Prostate gland (tissue), 2 donors: Measurements from ENCODE around the gene XBP1. TPM values are rescaled to one million over a fixed set of nuclear protein-coding genes. Genes with fewer than 3 reads are reported as not detected.
"Not testable (repeated sequence)": the region's sequence is repeated elsewhere in the genome, so short reads cannot be mapped to it uniquely, and the experiment has no call there.

Experiments used
- DNase-seq: peaks from one replicate; pipeline ENCODE4 v3.0.0-alpha.2; 2019; ENCODE audit warnings: low spot score
- H3K27ac ChIP-seq, 2 donors: fragments of 200-600 bp; sonication (generic); 2 replicates each; pipeline ENCODE4 v1.5.1; 2017 to 2019
- H3K27me3 ChIP-seq: fragments of 200-600 bp; sonication (generic); replicated peaks from 2 replicates; pipeline ENCODE4 v1.5.1; 2019; ENCODE audit not compliant: insufficient read depth
- H3K36me3 ChIP-seq, 2 donors: fragments of 200-600 bp; sonication (generic); 1 replicate in 1 of 2; 2 replicates in 1 of 2; pipeline versions ENCODE4 v1.5.1 to v1.8.1; 2017 to 2019
- H3K4me1 ChIP-seq: fragments of 200-600 bp; sonication (generic); replicated peaks from 2 replicates; pipeline ENCODE4 v1.5.1; 2019
- H3K4me3 ChIP-seq, 2 donors: fragments of 200-600 bp; sonication (generic); 2 replicates each; pipeline ENCODE4 v1.5.1; 2017 to 2019
- H3K9me3 ChIP-seq: fragments of 200-600 bp; sonication (generic); 2 replicates; pipeline ENCODE4 v1.5.1; 2017
- POLR2A ChIP-seq: fragments of 450-650 bp; IDR thresholded peaks from one replicate; pipeline ENCODE4 v1.6.1; 2016; ENCODE audit warnings: antibody characterized with exemption, mild to moderate bottlenecking
- POLR2AphosphoS5 ChIP-seq: sonication (generic); formaldehyde crosslinking; IDR thresholded peaks from one replicate; pipeline ENCODE4 v1.6.1; 2017; ENCODE audit warnings: antibody characterized with exemption
- WGBS: methylation state at CpG from one replicate; pipeline ENCODE4 v1.1.5; 2018; 5-methylcytosine and 5-hydroxymethylcytosine counted together
- intact Hi-C: fragments of 100-400 bp; cut with DNase I; formaldehyde crosslinking; loops from one replicate; pipeline ENCODE4 v1.14.2; 2022
- total RNA-seq, 2 donors: library from RNA; depleted of rRNA; stranded (reverse); fragments of >200 nt; gene quantifications; one replicate each; pipeline ENCODE4 v1.1.0, GENCODE V29; 2016
- TF ChIP-seq, protein P1 (sequence below), 4 experiments: fragments of 200-600 bp in 2 of 4; fragments of 450-650 bp in 2 of 4; sonication (generic) in 2 of 4; IDR thresholded peaks; 1 replicate in 3 of 4; 2 replicates in 1 of 4; pipeline ENCODE4 v1.5.1; 2016 to 2019; ENCODE audit warnings: antibody characterized with exemption in 4 of 4, mild to moderate bottlenecking in 2 of 4, moderate library complexity in 2 of 4

XBP1 gene
- total RNA-seq, 2 donors from 2014 or later: 200 to 798 TPM

DNA sequence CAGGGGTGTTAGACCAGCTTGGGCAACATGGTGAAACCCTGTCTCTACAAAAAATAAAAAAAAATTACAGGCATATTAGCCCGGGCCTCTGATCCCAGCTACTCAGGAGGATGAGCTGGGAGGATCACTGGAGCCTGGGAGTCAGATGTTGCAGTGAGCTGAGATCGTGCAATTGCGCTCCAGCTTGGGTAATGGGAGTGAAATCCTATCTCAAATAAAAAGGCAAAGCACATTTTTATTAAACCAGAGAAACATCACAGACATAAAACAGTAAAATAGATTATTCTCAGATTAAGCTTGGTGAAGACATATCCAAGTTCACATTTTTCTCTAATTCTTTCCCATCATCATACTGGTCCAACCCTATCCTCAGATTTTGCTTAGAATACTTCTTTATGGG, 30.1 kb upstream of the XBP1 start:
- TF ChIP-seq POLR2A: no peak
- TF ChIP-seq, protein P1, sequence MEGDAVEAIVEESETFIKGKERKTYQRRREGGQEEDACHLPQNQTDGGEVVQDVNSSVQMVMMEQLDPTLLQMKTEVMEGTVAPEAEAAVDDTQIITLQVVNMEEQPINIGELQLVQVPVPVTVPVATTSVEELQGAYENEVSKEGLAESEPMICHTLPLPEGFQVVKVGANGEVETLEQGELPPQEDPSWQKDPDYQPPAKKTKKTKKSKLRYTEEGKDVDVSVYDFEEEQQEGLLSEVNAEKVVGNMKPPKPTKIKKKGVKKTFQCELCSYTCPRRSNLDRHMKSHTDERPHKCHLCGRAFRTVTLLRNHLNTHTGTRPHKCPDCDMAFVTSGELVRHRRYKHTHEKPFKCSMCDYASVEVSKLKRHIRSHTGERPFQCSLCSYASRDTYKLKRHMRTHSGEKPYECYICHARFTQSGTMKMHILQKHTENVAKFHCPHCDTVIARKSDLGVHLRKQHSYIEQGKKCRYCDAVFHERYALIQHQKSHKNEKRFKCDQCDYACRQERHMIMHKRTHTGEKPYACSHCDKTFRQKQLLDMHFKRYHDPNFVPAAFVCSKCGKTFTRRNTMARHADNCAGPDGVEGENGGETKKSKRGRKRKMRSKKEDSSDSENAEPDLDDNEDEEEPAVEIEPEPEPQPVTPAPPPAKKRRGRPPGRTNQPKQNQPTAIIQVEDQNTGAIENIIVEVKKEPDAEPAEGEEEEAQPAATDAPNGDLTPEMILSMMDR (IDR thresholded peaks at IDR 0.05): no peak
- TF ChIP-seq POLR2AphosphoS5: no peak
- 87% methylated on average over 3 of the region's 3 CpGs for WGBS
- Histone ChIP-seq H3K27me3 (no peaks in the 10 kb centered on the region), H3K4me3 (no peak overlapping the region), H3K4me1 (peaks cover 5% of the 10 kb centered on the region), H3K27ac (no peak overlapping the region), H3K9me3 (no peaks in the 10 kb centered on the region), H3K36me3 (no peaks in the 10 kb centered on the region)
- intact Hi-C loops: no loop called here
- DNase-seq: no peak

DNA sequence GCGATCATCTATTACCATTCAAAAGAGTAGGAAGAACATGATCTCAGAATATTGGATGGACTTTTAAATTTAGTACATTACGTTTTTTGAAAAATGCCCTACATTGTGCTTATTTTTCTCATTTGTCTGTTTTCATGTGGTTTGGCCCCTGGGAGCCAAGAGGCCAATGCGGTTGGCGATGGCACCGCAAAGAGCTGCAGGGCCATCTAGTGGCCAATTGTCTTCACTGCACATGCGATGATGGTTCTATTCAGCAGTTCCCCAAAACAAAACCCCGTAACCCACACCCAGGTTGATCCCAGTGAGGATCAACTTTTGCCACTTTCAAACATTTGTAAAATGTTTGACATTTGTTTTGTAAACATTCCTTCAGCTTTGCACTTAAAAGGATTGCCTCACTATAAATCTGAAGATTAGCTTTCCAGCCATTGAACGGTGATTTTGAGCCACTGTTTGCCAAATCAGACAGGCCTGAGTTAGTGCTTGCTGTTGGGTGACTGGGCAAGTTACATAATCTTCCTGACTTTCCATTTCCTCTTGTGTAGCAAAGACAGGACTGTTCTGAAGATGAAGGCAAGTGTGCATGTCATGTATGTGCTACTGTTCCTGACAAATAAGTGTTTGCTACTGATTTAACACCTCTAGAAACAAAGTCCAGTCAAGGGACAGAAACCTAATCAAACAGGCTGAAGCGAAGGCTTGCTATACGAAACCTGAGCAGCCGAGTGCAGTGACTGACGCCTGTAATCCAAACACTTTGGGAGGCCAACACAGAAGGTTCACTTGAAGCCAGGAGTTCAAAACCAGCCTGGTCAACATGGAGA, 29.2 kb upstream of the XBP1 start:
- H3K4me1 ChIP-seq: peaks cover 5% of the 10 kb centered on the region
- H3K4me3 ChIP-seq: no peak overlapping the region
- H3K9me3 ChIP-seq: no peaks in the 10 kb centered on the region
- peak; percentile 79 for DNase-seq
- H3K27me3 ChIP-seq: no peaks in the 10 kb centered on the region
- TF ChIP-seq, protein P1 (IDR thresholded peaks at IDR 0.05): peak; percentile 91 to 97 (median 96)
- TF ChIP-seq POLR2A: no peak
- TF ChIP-seq POLR2AphosphoS5: peak; percentile 69
- no peaks in the 10 kb centered on the region for H3K36me3 ChIP-seq
- intact Hi-C loops: loop anchor here (2.0 to 5.0 kb wide), 2 partner anchors 229 to 387 kb away; no protein-coding TSS in a partner anchor
- 36% methylated on average over 12 of the region's 12 CpGs for WGBS
- peak overlapping the region in 1 of 2 donors; percentile 23 for H3K27ac ChIP-seq

DNA sequence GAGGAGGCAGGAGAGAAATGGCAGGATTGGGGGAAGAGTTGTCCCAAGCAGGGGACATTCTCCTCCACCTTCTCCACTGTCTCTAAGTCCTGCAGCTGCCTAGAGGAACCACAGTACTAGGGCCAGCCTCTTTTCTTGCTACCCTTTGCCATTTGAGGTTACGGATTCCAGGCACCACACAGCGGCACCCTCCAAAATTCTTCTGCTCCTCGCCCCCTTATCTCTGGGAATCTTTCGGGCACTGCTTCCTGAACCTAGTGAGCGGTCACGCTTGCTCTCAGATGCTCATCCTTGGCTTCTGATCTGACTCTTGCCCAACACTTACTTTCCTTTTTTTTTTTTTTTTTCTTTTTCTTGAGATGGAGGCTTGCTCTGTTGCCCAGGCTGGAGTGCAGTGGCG, 26.6 kb upstream of the XBP1 start:
- Histone ChIP-seq H3K4me1 (peaks cover 14% of the 10 kb centered on the region), H3K4me3 (no peak overlapping the region), H3K9me3 (no peaks in the 10 kb centered on the region), H3K36me3 (no peaks in the 10 kb centered on the region), H3K27me3 (no peaks in the 10 kb centered on the region), H3K27ac (no peak overlapping the region)
- 97% methylated on average over 7 of the region's 7 CpGs for WGBS
- DNase-seq: no peak
- TF ChIP-seq, protein P1 (IDR thresholded peaks at IDR 0.05): no peak
- no peak for TF ChIP-seq POLR2A
- TF ChIP-seq POLR2AphosphoS5: no peak
- intact Hi-C loops: loop anchor here (5.0 kb wide), 1 partner anchor 385 kb away; no protein-coding TSS in a partner anchor

DNA sequence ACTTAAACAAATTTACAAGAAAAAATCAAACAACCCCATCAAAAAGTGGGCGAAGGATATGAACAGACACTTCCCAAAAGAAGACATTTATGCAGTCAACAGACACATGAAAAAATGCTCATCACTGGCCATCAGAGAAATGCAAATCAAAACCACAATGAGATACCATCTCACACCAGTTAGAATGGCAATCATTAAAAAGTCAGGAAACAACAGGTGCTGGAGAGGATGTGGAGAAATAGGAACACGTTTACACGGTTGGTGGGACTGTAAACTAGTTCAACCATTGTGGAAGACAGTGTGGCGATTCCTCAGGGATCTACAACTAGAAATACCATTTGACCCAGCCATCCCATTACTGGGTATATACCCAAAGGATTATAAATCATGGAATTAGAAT, 26.1 kb upstream of the XBP1 start:
- peaks cover 14% of the 10 kb centered on the region for H3K4me1 ChIP-seq
- intact Hi-C loops: loop anchor here (5.0 kb wide), 1 partner anchor 384 kb away; no protein-coding TSS in a partner anchor
- WGBS: 66% methylated on average over 4 of the region's 4 CpGs
- not testable (repeated sequence) for DNase-seq, H3K9me3 ChIP-seq, H3K36me3 ChIP-seq, H3K4me3 ChIP-seq, H3K27ac ChIP-seq, H3K27me3 ChIP-seq

DNA sequence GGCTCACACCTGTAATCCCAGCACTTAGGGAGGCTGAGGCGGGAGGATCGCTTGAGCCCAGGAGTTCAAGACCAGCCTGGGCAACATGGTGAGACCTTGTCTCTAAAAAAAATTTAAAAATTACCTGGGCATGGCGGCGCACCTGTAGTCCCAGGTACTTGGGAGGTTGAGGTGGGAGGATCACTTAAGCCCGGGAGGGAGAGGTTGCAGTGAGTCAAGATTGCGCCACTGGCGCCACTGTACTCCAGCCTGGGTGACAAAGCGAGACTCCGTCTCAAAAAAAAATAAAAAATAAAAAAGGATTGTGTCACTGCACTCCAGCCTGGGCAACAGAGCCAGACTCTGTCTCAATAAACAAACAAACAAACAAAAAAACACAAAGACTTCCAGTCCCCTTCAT, 24.1 kb upstream of the XBP1 start:
- intact Hi-C loops: loop anchor here (5.0 kb wide), 1 partner anchor 802 kb away; no protein-coding TSS in a partner anchor
- not testable (repeated sequence) for DNase-seq, H3K27me3 ChIP-seq, H3K9me3 ChIP-seq, H3K36me3 ChIP-seq, H3K4me3 ChIP-seq
- 97% methylated on average over 9 of the region's 9 CpGs for WGBS
- Histone ChIP-seq H3K4me1 (peaks cover 14% of the 10 kb centered on the region), H3K27ac (peak overlapping the region; percentile 79 to 83)
